MM.1S (cell line): Measurements from ENCODE around the gene CENPU.

Experiments
- DNase-seq: peaks from one replicate; pipeline ENCODE4 v3.0.0-alpha.2; 2015
- H2AFZ ChIP-seq: fragments of 300-600 bp; sonication (generic); 2 replicates; pipeline ENCODE4 v1.6.0; 2016; ENCODE audit warnings: antibody characterized with exemption, low read length
- H3F3A ChIP-seq: fragments of 300-600 bp; sonication (generic); 2 replicates; pipeline ENCODE4 v1.6.1; 2016; ENCODE audit warnings: mild to moderate bottlenecking, antibody characterized with exemption, low read length, moderate library complexity, mixed read lengths; ENCODE audit not compliant: insufficient read depth
- H3K27ac ChIP-seq: fragments of 300-600 bp; sonication (generic); 2 replicates; pipeline ENCODE4 v1.5.1; 2016; ENCODE audit warnings: mild to moderate bottlenecking, low read length
- H3K27me3 ChIP-seq: fragments of 300-600 bp; sonication (generic); replicated peaks from 2 replicates; pipeline ENCODE4 v1.6.0; 2016; ENCODE audit warnings: low read length; ENCODE audit not compliant: insufficient read depth
- H3K36me3 ChIP-seq: fragments of 300-600 bp; sonication (generic); replicated peaks from 2 replicates; pipeline ENCODE4 v1.6.1; 2016; ENCODE audit warnings: mild to moderate bottlenecking, low read length, mixed read lengths; ENCODE audit not compliant: insufficient read depth
- H3K4me1 ChIP-seq: fragments of 300-600 bp; sonication (generic); 2 replicates; pipeline ENCODE4 v1.6.1; 2016; ENCODE audit warnings: low read length, mixed read lengths
- H3K4me2 ChIP-seq: fragments of 300-600 bp; sonication (generic); 2 replicates; pipeline ENCODE4 v1.6.0; 2016; ENCODE audit warnings: low read depth, low read length
- H3K4me3 ChIP-seq: fragments of 300-600 bp; sonication (generic); 2 replicates; pipeline ENCODE4 v1.5.1; 2016; ENCODE audit warnings: low read length, mixed read lengths
- H3K79me2 ChIP-seq: fragments of 300-600 bp; sonication (generic); 2 replicates; pipeline ENCODE4 v1.6.1; 2016; ENCODE audit warnings: mixed run types, low read length, mixed read lengths
- H3K9ac ChIP-seq: fragments of 300-600 bp; sonication (generic); 2 replicates; pipeline ENCODE4 v1.6.1; 2016; ENCODE audit warnings: low read length, mixed read lengths
- H3K9me2 ChIP-seq: fragments of 300-600 bp; sonication (generic); replicated peaks from 2 replicates; pipeline ENCODE4 v1.6.1; 2016; ENCODE audit warnings: mild to moderate bottlenecking, low read length, mixed read lengths; ENCODE audit not compliant: insufficient read depth
- H3K9me3 ChIP-seq: fragments of 300-600 bp; sonication (generic); replicated peaks from 2 replicates; pipeline ENCODE4 v1.6.1; 2016; ENCODE audit warnings: mild to moderate bottlenecking, low read length, mixed read lengths; ENCODE audit not compliant: insufficient read depth
- H4K20me1 ChIP-seq: fragments of 300-600 bp; sonication (generic); 2 replicates; pipeline ENCODE4 v1.6.1; 2016; ENCODE audit warnings: mild to moderate bottlenecking, low read length, moderate library complexity, mixed read lengths; ENCODE audit not compliant: insufficient read depth
- CTCF ChIP-seq: fragments of 300-600 bp; sonication (generic); IDR thresholded peaks from 2 replicates; pipeline ENCODE4 v1.5.1; 2016; ENCODE audit warnings: antibody characterized with exemption, low read length, mixed read lengths
- EZH2 ChIP-seq: fragments of 300-600 bp; sonication (generic); optimal IDR thresholded peaks from 2 replicates; pipeline ENCODE3; 2017; ENCODE audit warnings: low read depth, mild to moderate bottlenecking, antibody characterized with exemption, low read length, mixed read lengths
- EZH2phosphoT487 ChIP-seq: fragments of 300-600 bp; sonication (generic); IDR thresholded peaks from 2 replicates; pipeline ENCODE4 v1.6.1; 2018; ENCODE audit warnings: antibody characterized with exemption, low read length

Gene CENPU

GRCh38 chr4:184705692-184706091 is 28.2 kb downstream of the CENPU start:
- no peak overlapping the region for H3K4me3 ChIP-seq
- no peak overlapping the region for H2AFZ ChIP-seq
- H3K4me2 ChIP-seq, result peak overlapping the region; percentile 70
- no peaks in the 10 kb centered on the region for H3K27me3 ChIP-seq
- H3K9ac ChIP-seq, result no peak overlapping the region; the same call in 1 of the 2 replicates
- H3K9me2 ChIP-seq, result no peaks in the 10 kb centered on the region
- H3K4me1 ChIP-seq, result peaks cover 19% of the 10 kb centered on the region
- H3F3A ChIP-seq, result peaks cover 6% of the 10 kb centered on the region
- TF ChIP-seq EZH2phosphoT487 (no peak), CTCF (no peak), EZH2 (no peak)
- H3K27ac ChIP-seq, result peak overlapping the region; percentile 66; the same call in 1 of the 2 replicates
- no peaks in the 10 kb centered on the region; the same call in 1 of the 2 replicates for H4K20me1 ChIP-seq
- H3K79me2 ChIP-seq, result peaks cover 42% of the 10 kb centered on the region
- peaks cover 16% of the 10 kb centered on the region; the same call in 1 of the 2 replicates for H3K36me3 ChIP-seq
- H3K9me3 ChIP-seq, result no peaks in the 10 kb centered on the region
- peak; percentile 85 for DNase-seq

- no peak overlapping the region for H2AFZ ChIP-seq
- no peak overlapping the region for H3K9ac ChIP-seq
- no peak overlapping the region for H3K27ac ChIP-seq
- peaks cover 48% of the 10 kb centered on the region for H3K4me1 ChIP-seq
- no peaks in the 10 kb centered on the region for H4K20me1 ChIP-seq
- H3K36me3 ChIP-seq, result peaks cover 16% of the 10 kb centered on the region
- H3K79me2 ChIP-seq, result peaks cover 36% of the 10 kb centered on the region
- H3K4me2 ChIP-seq, result no peak overlapping the region
- TF ChIP-seq EZH2phosphoT487 (no peak), EZH2 (no peak), CTCF (no peak)
- no peak overlapping the region for H3K4me3 ChIP-seq
- H3F3A ChIP-seq, result peaks cover 41% of the 10 kb centered on the region
- no peak for DNase-seq
- H3K9me3 ChIP-seq, result no peaks in the 10 kb centered on the region
- H3K9me2 ChIP-seq, result no peaks in the 10 kb centered on the region
- H3K27me3 ChIP-seq, result no peaks in the 10 kb centered on the region
Measured at GRCh38 chr4:184702114-184702513, 31.8 kb downstream of the CENPU start.

GRCh38 chr4:184699941-184700340 is 34.0 kb downstream of the CENPU start:
- Histone ChIP-seq H3K4me1 (peaks cover 45% of the 10 kb centered on the region), H3K9me2 (no peaks in the 10 kb centered on the region), H3K36me3 (peaks cover 23% of the 10 kb centered on the region), H3K9ac (no peak overlapping the region), H3K4me3 (no peak overlapping the region), H4K20me1 (no peaks in the 10 kb centered on the region), H3K79me2 (peaks cover 29% of the 10 kb centered on the region), H3K27ac (no peak overlapping the region), H3F3A (peaks cover 46% of the 10 kb centered on the region), H3K4me2 (no peak overlapping the region), H3K27me3 (no peaks in the 10 kb centered on the region), H2AFZ (no peak overlapping the region), H3K9me3 (no peaks in the 10 kb centered on the region)
- no peak for TF ChIP-seq CTCF
- no peak for TF ChIP-seq EZH2phosphoT487
- TF ChIP-seq EZH2, result no peak
- DNase-seq, result no peak
